Hematopoietic multipotent progenitor cell treated with erythropoietin and hydrocortisone succinate and interleukin-3 and kit ligand, for 6 days (in vitro differentiated cells): Measurements from ENCODE around the gene STARD7.
"Not testable (repeated sequence)": the region's sequence is repeated elsewhere in the genome, so short reads cannot be mapped to it uniquely, and the experiment has no call there.

Source experiments
- DNase-seq: peaks from one replicate; pipeline ENCODE4 v3.0.0-alpha.2; 2015

Gene STARD7

GRCh38 chr2:96160366-96160765, 48.3 kb downstream of the STARD7 start:
- not testable (repeated sequence) for DNase-seq

GRCh38 chr2:96159084-96159830, 49.4 kb downstream of the STARD7 start:
- no peak for DNase-seq

GRCh38 chr2:96158554-96158940, 50.1 kb downstream of the STARD7 start:
- DNase-seq, result no peak

- DNase-seq, result peak; percentile 77
Observed at GRCh38 chr2:96157649-96158553, 50.7 kb downstream of the STARD7 start.

GRCh38 chr2:96156926-96157648, 51.5 kb downstream of the STARD7 start:
- DNase-seq, result no peak

- no peak for DNase-seq
Observed at GRCh38 chr2:96156011-96156820, 52.4 kb downstream of the STARD7 start.

GRCh38 chr2:96154506-96155380, 53.9 kb downstream of the STARD7 start:
- no peak for DNase-seq

- peak; percentile 26 for DNase-seq
Observed at GRCh38 chr2:96153991-96154431, 54.6 kb downstream of the STARD7 start.

GRCh38 chr2:96153291-96153713, 55.3 kb downstream of the STARD7 start:
- DNase-seq, result no peak

GRCh38 chr2:96152304-96153161, 56.1 kb downstream of the STARD7 start:
- DNase-seq, result no peak

GRCh38 chr2:96151595-96152303, 56.9 kb downstream of the STARD7 start:
- DNase-seq, result no peak

GRCh38 chr2:96150791-96151594, 57.6 kb downstream of the STARD7 start:
- DNase-seq, result no peak

GRCh38 chr2:96150007-96150640, 58.5 kb downstream of the STARD7 start:
- DNase-seq, result no peak

- DNase-seq, result peak; percentile 85
Observed at GRCh38 chr2:96148410-96149217, 60.0 kb downstream of the STARD7 start.

- DNase-seq, result peak; percentile 32
Observed at GRCh38 chr2:96147593-96148201, 60.9 kb downstream of the STARD7 start.

- peak; percentile 31 for DNase-seq
Observed at GRCh38 chr2:96146881-96147592, 61.6 kb downstream of the STARD7 start.
